PC-3 (cell line): ENCODE results near the gene SPPL2B.

Experiments used
- EZH2phosphoT487 ChIP-seq: fragments of 300-600 bp; sonication (generic); IDR thresholded peaks from 2 replicates; pipeline ENCODE4 v1.6.1; 2018; ENCODE audit warnings: mild to moderate bottlenecking, antibody characterized with exemption, low read length, borderline replicate concordance
- TF ChIP-seq, protein P1 (sequence below): fragments of 300-600 bp; sonication (generic); conservative IDR thresholded peaks from 2 replicates; pipeline ENCODE4 v1.5.1; 2017; ENCODE audit warnings: antibody characterized with exemption, low read depth, mild to moderate bottlenecking, low read length

- TF ChIP-seq, protein P1, sequence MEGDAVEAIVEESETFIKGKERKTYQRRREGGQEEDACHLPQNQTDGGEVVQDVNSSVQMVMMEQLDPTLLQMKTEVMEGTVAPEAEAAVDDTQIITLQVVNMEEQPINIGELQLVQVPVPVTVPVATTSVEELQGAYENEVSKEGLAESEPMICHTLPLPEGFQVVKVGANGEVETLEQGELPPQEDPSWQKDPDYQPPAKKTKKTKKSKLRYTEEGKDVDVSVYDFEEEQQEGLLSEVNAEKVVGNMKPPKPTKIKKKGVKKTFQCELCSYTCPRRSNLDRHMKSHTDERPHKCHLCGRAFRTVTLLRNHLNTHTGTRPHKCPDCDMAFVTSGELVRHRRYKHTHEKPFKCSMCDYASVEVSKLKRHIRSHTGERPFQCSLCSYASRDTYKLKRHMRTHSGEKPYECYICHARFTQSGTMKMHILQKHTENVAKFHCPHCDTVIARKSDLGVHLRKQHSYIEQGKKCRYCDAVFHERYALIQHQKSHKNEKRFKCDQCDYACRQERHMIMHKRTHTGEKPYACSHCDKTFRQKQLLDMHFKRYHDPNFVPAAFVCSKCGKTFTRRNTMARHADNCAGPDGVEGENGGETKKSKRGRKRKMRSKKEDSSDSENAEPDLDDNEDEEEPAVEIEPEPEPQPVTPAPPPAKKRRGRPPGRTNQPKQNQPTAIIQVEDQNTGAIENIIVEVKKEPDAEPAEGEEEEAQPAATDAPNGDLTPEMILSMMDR = no peak
- no peak for TF ChIP-seq EZH2phosphoT487
Observed at GRCh38 chr19:2286402-2287140, 41.9 kb upstream of the SPPL2B start.
